ENCODE results near the gene C10orf90. TPM values are rescaled to one million over a fixed set of nuclear protein-coding genes. Genes with fewer than 3 reads are reported as not detected.

Gene C10orf90
- total RNA-seq, 2 experiments from 2014 or later: not detected

- Mint-ChIP-seq H3K4me3 (no peak overlapping the region), H3K27me3 (no peaks in the 10 kb centered on the region), H3K36me3 (no peaks in the 10 kb centered on the region), H3K4me1 (no peaks in the 10 kb centered on the region), H3K9me3 (no peaks in the 10 kb centered on the region), H3K27ac (no peak overlapping the region)
- no peak for DNase-seq
Observed at GRCh38 chr10:126686268-126686667, 15.8 kb upstream of the C10orf90 start.

- Mint-ChIP-seq H3K36me3 (no peaks in the 10 kb centered on the region), H3K4me1 (no peaks in the 10 kb centered on the region), H3K27ac (no peak overlapping the region), H3K27me3 (no peaks in the 10 kb centered on the region), H3K4me3 (no peak overlapping the region), H3K9me3 (no peaks in the 10 kb centered on the region)
- DNase-seq: no peak
Observed at GRCh38 chr10:126685756-126686155, 15.3 kb upstream of the C10orf90 start.

GRCh38 chr10:126684171-126684745 is 13.8 kb upstream of the C10orf90 start:
- H3K27ac Mint-ChIP-seq: no peak overlapping the region
- H3K9me3 Mint-ChIP-seq: no peaks in the 10 kb centered on the region
- no peak overlapping the region for H3K4me3 Mint-ChIP-seq
- no peaks in the 10 kb centered on the region for H3K36me3 Mint-ChIP-seq
- no peaks in the 10 kb centered on the region for H3K27me3 Mint-ChIP-seq
- no peaks in the 10 kb centered on the region for H3K4me1 Mint-ChIP-seq
- DNase-seq: no peak

GRCh38 chr10:126683466-126683865 is 13.0 kb upstream of the C10orf90 start:
- Mint-ChIP-seq H3K9me3 (no peaks in the 10 kb centered on the region), H3K4me1 (no peaks in the 10 kb centered on the region), H3K27ac (no peak overlapping the region), H3K36me3 (no peaks in the 10 kb centered on the region), H3K4me3 (no peak overlapping the region), H3K27me3 (no peaks in the 10 kb centered on the region)
- DNase-seq: no peak

GRCh38 chr10:126675656-126676438 is 5.4 kb upstream of the C10orf90 start:
- no peak overlapping the region for H3K4me3 Mint-ChIP-seq
- H3K9me3 Mint-ChIP-seq: no peaks in the 10 kb centered on the region
- DNase-seq: no peak
- no peaks in the 10 kb centered on the region for H3K27me3 Mint-ChIP-seq
- H3K27ac Mint-ChIP-seq: no peak overlapping the region
- no peaks in the 10 kb centered on the region for H3K4me1 Mint-ChIP-seq
- no peaks in the 10 kb centered on the region for H3K36me3 Mint-ChIP-seq

GRCh38 chr10:126674741-126675515 is 4.4 kb upstream of the C10orf90 start:
- Mint-ChIP-seq H3K4me1 (no peaks in the 10 kb centered on the region), H3K4me3 (no peak overlapping the region), H3K27ac (no peak overlapping the region), H3K27me3 (no peaks in the 10 kb centered on the region), H3K9me3 (no peaks in the 10 kb centered on the region), H3K36me3 (no peaks in the 10 kb centered on the region)
- DNase-seq: no peak

GRCh38 chr10:126673565-126673964 is 3.1 kb upstream of the C10orf90 start:
- Mint-ChIP-seq H3K27ac (no peak overlapping the region), H3K36me3 (no peaks in the 10 kb centered on the region), H3K4me3 (no peak overlapping the region), H3K27me3 (no peaks in the 10 kb centered on the region), H3K9me3 (no peaks in the 10 kb centered on the region), H3K4me1 (no peaks in the 10 kb centered on the region)
- DNase-seq: no peak

- Mint-ChIP-seq H3K27ac (no peak overlapping the region), H3K36me3 (no peaks in the 10 kb centered on the region), H3K4me1 (no peaks in the 10 kb centered on the region), H3K9me3 (no peaks in the 10 kb centered on the region), H3K27me3 (peaks cover under 1% of the 10 kb centered on the region), H3K4me3 (no peak overlapping the region)
- no peak for DNase-seq
Observed at GRCh38 chr10:126671402-126671975, 996 bp upstream of the C10orf90 start.

- Mint-ChIP-seq H3K36me3 (no peaks in the 10 kb centered on the region), H3K27me3 (peaks cover 4% of the 10 kb centered on the region), H3K4me3 (no peak overlapping the region), H3K27ac (no peak overlapping the region), H3K4me1 (no peaks in the 10 kb centered on the region), H3K9me3 (no peaks in the 10 kb centered on the region)
- DNase-seq: no peak
Observed at GRCh38 chr10:126670895-126671261, 385 bp upstream of the C10orf90 start.

GRCh38 chr10:126669168-126669567 is 1.3 kb downstream of the C10orf90 start:
- no peak for DNase-seq
- no peaks in the 10 kb centered on the region for H3K4me1 Mint-ChIP-seq
- no peak overlapping the region for H3K27ac Mint-ChIP-seq
- H3K27me3 Mint-ChIP-seq: peaks cover 9% of the 10 kb centered on the region
- H3K9me3 Mint-ChIP-seq: no peaks in the 10 kb centered on the region
- no peak overlapping the region for H3K4me3 Mint-ChIP-seq
- no peaks in the 10 kb centered on the region for H3K36me3 Mint-ChIP-seq

GRCh38 chr10:126668505-126668904 is 2.0 kb downstream of the C10orf90 start:
- no peak for DNase-seq
- Mint-ChIP-seq H3K27me3 (peaks cover 9% of the 10 kb centered on the region), H3K9me3 (no peaks in the 10 kb centered on the region), H3K4me3 (no peak overlapping the region), H3K36me3 (no peaks in the 10 kb centered on the region), H3K27ac (no peak overlapping the region), H3K4me1 (peaks cover under 1% of the 10 kb centered on the region)

- Mint-ChIP-seq H3K4me1 (peaks cover 5% of the 10 kb centered on the region), H3K27me3 (peaks cover 13% of the 10 kb centered on the region), H3K9me3 (no peaks in the 10 kb centered on the region), H3K36me3 (no peaks in the 10 kb centered on the region), H3K27ac (no peak overlapping the region), H3K4me3 (no peak overlapping the region)
- DNase-seq: no peak
Observed at GRCh38 chr10:126667568-126667967, 2.9 kb downstream of the C10orf90 start.

GRCh38 chr10:126665207-126665606 is 5.3 kb downstream of the C10orf90 start:
- Mint-ChIP-seq H3K4me3 (no peak overlapping the region), H3K36me3 (no peaks in the 10 kb centered on the region), H3K27ac (no peak overlapping the region), H3K9me3 (no peaks in the 10 kb centered on the region), H3K27me3 (peaks cover 13% of the 10 kb centered on the region), H3K4me1 (peaks cover 5% of the 10 kb centered on the region)
- no peak for DNase-seq

GRCh38 chr10:126663880-126664279 is 6.6 kb downstream of the C10orf90 start:
- Mint-ChIP-seq H3K4me3 (no peak overlapping the region), H3K9me3 (no peaks in the 10 kb centered on the region), H3K27me3 (peaks cover 13% of the 10 kb centered on the region), H3K27ac (peak overlapping the region; percentile 11), H3K4me1 (peaks cover 5% of the 10 kb centered on the region), H3K36me3 (no peaks in the 10 kb centered on the region)
- DNase-seq: no peak

- Mint-ChIP-seq H3K36me3 (no peaks in the 10 kb centered on the region), H3K9me3 (no peaks in the 10 kb centered on the region), H3K27ac (no peak overlapping the region), H3K27me3 (peaks cover 13% of the 10 kb centered on the region), H3K4me3 (no peak overlapping the region), H3K4me1 (peaks cover 5% of the 10 kb centered on the region)
- DNase-seq: peak; percentile 24
Observed at GRCh38 chr10:126663328-126663727, 7.2 kb downstream of the C10orf90 start.

Measured in activated naive CD8-positive, alpha-beta T cell treated with anti-CD3 and anti-CD28 coated beads for 36 hours (primary cell).